Neural cell (in vitro differentiated cells): ENCODE results near the gene RAVER2. TPM values are rescaled to one million over a fixed set of nuclear protein-coding genes. Genes with fewer than 3 reads are reported as not detected.

Experiments used
- H2AFZ ChIP-seq: fragments of 200-600, 300-800 bp; sonication (generic), shearing (Covaris generic); 2 replicates; pipeline ENCODE4 v1.6.0; 2014; ENCODE audit warnings: low read depth, mild to moderate bottlenecking, antibody characterized with exemption, low read length, moderate library complexity
- H3F3A ChIP-seq: fragments of 200-600 bp; shearing (Covaris generic); 2 replicates; pipeline ENCODE4 v1.6.1; 2016; ENCODE audit warnings: mild to moderate bottlenecking, moderate library complexity, mixed read lengths, antibody characterized with exemption, low read length; ENCODE audit not compliant: insufficient read depth, poor library complexity, severe bottlenecking
- H3K27ac ChIP-seq: fragments of 200-600, 300-800 bp; sonication (generic), shearing (Covaris generic); 2 replicates; pipeline ENCODE4 v1.5.1; 2014; ENCODE audit warnings: mild to moderate bottlenecking, low read length, moderate library complexity
- H3K27me3 ChIP-seq: fragments of 300-800, 200-600 bp; sonication (generic), shearing (Covaris generic); 2 replicates; pipeline ENCODE4 v1.6.0; 2014; ENCODE audit warnings: mild to moderate bottlenecking, low read depth, low read length, moderate library complexity; ENCODE audit not compliant: insufficient read depth
- H3K36me3 ChIP-seq: fragments of 300-800, 200-600 bp; sonication (generic), shearing (Covaris generic); 2 replicates; pipeline ENCODE4 v1.5.1; 2014; ENCODE audit warnings: mild to moderate bottlenecking, antibody characterized with exemption, low read length, moderate library complexity; ENCODE audit not compliant: insufficient read depth
- H3K4me2 ChIP-seq: fragments of 300-800, 200-600 bp; sonication (generic), shearing (Covaris generic); 2 replicates; pipeline ENCODE4 v1.6.0; 2014; ENCODE audit warnings: mild to moderate bottlenecking, low read length
- H3K4me3 ChIP-seq: fragments of 300-800, 200-600 bp; sonication (generic), shearing (Covaris generic); 2 replicates; pipeline ENCODE4 v1.5.1; 2014; ENCODE audit warnings: mild to moderate bottlenecking, low read length, moderate library complexity
- H3K79me2 ChIP-seq: fragments of 200-600 bp; shearing (Covaris generic); replicated peaks from 2 replicates; pipeline ENCODE4 v1.6.0; 2014; ENCODE audit warnings: mild to moderate bottlenecking, low read length, moderate library complexity; ENCODE audit not compliant: insufficient read depth
- H3K9ac ChIP-seq: fragments of 300-800, 200-600 bp; sonication (generic), shearing (Covaris generic); 2 replicates; pipeline ENCODE4 v1.6.1; 2016; ENCODE audit warnings: mild to moderate bottlenecking, low read length, mixed read lengths
- H3K9me2 ChIP-seq: fragments of 200-600 bp; shearing (Covaris generic); 2 replicates; pipeline ENCODE4 v1.6.1; 2016; ENCODE audit warnings: mild to moderate bottlenecking, low read length, mixed read lengths; ENCODE audit not compliant: insufficient read depth
- H3K9me3 ChIP-seq: fragments of 200-600, 300-800 bp; sonication (generic), shearing (Covaris generic); 2 replicates; pipeline ENCODE4 v1.6.1; 2016; ENCODE audit warnings: mild to moderate bottlenecking, mixed run types, low read length, moderate library complexity, mixed read lengths
- H4K20me1 ChIP-seq: fragments of 200-600 bp; shearing (Covaris generic); 2 replicates; pipeline ENCODE4 v1.6.1; 2016; ENCODE audit warnings: mild to moderate bottlenecking, mixed run types; ENCODE audit not compliant: insufficient read depth
- EP300 ChIP-seq: fragments of 450-650 bp; conservative IDR thresholded peaks from 2 replicates; pipeline ENCODE4 v1.6.1; 2014; ENCODE audit warnings: antibody characterized with exemption, mild to moderate bottlenecking, moderate library complexity; ENCODE audit not compliant: poor library complexity, severe bottlenecking
- EZH2 ChIP-seq: fragments of 200-600, 300-800 bp; shearing (Covaris generic), sonication (generic); IDR thresholded peaks from 2 replicates; pipeline ENCODE4 v1.6.1; 2014; ENCODE audit warnings: antibody characterized with exemption, low read length, borderline replicate concordance, mild to moderate bottlenecking; ENCODE audit not compliant: insufficient read depth, poor library complexity, severe bottlenecking
- MXI1 ChIP-seq: fragments of 450-650 bp; conservative IDR thresholded peaks from 2 replicates; pipeline ENCODE4 v1.6.1; 2014; ENCODE audit warnings: antibody characterized with exemption, mild to moderate bottlenecking; ENCODE audit not compliant: poor library complexity, severe bottlenecking
- POLR2AphosphoS5 ChIP-seq: IDR thresholded peaks from 2 replicates; pipeline ENCODE4 v1.6.1; 2012
- RAD21 ChIP-seq: fragments of 450-650 bp; conservative IDR thresholded peaks from 2 replicates; pipeline ENCODE4 v1.6.1; 2014; ENCODE audit warnings: antibody characterized with exemption, mild to moderate bottlenecking, moderate library complexity
- SMC3 ChIP-seq: fragments of 450-650 bp; conservative IDR thresholded peaks from 2 replicates; pipeline ENCODE4 v1.6.1; 2014; ENCODE audit warnings: antibody characterized with exemption, mild to moderate bottlenecking, moderate library complexity; ENCODE audit not compliant: poor library complexity
- TAF1 ChIP-seq: IDR thresholded peaks from 2 replicates; pipeline ENCODE4 v1.6.1; 2012; ENCODE audit warnings: low read depth
- polyA plus RNA-seq: library from polyadenylated mRNA; depleted of rRNA; stranded (reverse); fragments of >200 nt; gene quantifications from 2 replicates; pipeline ENCODE4 v1.2.3, GENCODE V29; 2014
- TF ChIP-seq, protein P1 (sequence below): fragments of 450-650 bp; IDR thresholded peaks from 2 replicates; pipeline ENCODE4 v1.5.1; 2014; ENCODE audit warnings: antibody characterized with exemption, mild to moderate bottlenecking, moderate library complexity; ENCODE audit not compliant: poor library complexity, severe bottlenecking
- TF ChIP-seq, protein P2 (sequence below): IDR thresholded peaks from 2 replicates; pipeline ENCODE4 v1.6.1; 2012; ENCODE audit warnings: borderline replicate concordance

The RAVER2 gene
- polyA plus RNA-seq, 1 donor from 2014 or later, result 8.1 TPM

DNA sequence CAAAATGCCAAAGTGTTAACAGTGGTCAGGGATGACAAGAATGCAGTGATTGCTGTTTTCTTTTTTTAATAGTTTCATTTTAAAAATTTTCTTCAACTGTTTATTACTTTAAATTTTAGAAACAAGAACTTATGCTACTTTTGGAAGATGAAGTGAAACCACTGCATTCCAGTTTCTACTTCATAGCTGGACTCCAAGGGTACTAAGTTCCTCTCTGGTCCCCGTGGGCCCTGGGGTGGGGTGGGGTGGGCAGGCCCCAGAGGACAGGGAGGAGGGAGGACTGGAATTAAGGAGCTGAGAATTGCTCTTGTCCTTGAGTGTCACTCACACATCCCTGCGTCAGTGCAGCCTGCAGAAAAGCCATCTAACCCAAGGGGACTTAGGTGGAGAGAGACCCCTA is 97.3 kb downstream of the RAVER2 start:
- Histone ChIP-seq H3K4me2 (no peak overlapping the region), H3K79me2 (no peaks in the 10 kb centered on the region), H3K9me3 (no peaks in the 10 kb centered on the region), H3K9ac (no peak overlapping the region), H3F3A (no peaks in the 10 kb centered on the region), H4K20me1 (no peaks in the 10 kb centered on the region), H3K27ac (no peak overlapping the region), H3K4me3 (no peak overlapping the region), H3K36me3 (no peaks in the 10 kb centered on the region), H2AFZ (no peak overlapping the region), H3K9me2 (no peaks in the 10 kb centered on the region), H3K27me3 (no peaks in the 10 kb centered on the region)
- TF ChIP-seq, protein P1, sequence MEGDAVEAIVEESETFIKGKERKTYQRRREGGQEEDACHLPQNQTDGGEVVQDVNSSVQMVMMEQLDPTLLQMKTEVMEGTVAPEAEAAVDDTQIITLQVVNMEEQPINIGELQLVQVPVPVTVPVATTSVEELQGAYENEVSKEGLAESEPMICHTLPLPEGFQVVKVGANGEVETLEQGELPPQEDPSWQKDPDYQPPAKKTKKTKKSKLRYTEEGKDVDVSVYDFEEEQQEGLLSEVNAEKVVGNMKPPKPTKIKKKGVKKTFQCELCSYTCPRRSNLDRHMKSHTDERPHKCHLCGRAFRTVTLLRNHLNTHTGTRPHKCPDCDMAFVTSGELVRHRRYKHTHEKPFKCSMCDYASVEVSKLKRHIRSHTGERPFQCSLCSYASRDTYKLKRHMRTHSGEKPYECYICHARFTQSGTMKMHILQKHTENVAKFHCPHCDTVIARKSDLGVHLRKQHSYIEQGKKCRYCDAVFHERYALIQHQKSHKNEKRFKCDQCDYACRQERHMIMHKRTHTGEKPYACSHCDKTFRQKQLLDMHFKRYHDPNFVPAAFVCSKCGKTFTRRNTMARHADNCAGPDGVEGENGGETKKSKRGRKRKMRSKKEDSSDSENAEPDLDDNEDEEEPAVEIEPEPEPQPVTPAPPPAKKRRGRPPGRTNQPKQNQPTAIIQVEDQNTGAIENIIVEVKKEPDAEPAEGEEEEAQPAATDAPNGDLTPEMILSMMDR, result no peak
- TF ChIP-seq POLR2AphosphoS5, result no peak
- no peak for TF ChIP-seq MXI1
- TF ChIP-seq, protein P2, sequence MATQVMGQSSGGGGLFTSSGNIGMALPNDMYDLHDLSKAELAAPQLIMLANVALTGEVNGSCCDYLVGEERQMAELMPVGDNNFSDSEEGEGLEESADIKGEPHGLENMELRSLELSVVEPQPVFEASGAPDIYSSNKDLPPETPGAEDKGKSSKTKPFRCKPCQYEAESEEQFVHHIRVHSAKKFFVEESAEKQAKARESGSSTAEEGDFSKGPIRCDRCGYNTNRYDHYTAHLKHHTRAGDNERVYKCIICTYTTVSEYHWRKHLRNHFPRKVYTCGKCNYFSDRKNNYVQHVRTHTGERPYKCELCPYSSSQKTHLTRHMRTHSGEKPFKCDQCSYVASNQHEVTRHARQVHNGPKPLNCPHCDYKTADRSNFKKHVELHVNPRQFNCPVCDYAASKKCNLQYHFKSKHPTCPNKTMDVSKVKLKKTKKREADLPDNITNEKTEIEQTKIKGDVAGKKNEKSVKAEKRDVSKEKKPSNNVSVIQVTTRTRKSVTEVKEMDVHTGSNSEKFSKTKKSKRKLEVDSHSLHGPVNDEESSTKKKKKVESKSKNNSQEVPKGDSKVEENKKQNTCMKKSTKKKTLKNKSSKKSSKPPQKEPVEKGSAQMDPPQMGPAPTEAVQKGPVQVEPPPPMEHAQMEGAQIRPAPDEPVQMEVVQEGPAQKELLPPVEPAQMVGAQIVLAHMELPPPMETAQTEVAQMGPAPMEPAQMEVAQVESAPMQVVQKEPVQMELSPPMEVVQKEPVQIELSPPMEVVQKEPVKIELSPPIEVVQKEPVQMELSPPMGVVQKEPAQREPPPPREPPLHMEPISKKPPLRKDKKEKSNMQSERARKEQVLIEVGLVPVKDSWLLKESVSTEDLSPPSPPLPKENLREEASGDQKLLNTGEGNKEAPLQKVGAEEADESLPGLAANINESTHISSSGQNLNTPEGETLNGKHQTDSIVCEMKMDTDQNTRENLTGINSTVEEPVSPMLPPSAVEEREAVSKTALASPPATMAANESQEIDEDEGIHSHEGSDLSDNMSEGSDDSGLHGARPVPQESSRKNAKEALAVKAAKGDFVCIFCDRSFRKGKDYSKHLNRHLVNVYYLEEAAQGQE, result no peak
- TF ChIP-seq TAF1, result no peak
- TF ChIP-seq SMC3, result no peak
- no peak for TF ChIP-seq EP300
- no peak for TF ChIP-seq RAD21
- no peak for TF ChIP-seq EZH2

DNA sequence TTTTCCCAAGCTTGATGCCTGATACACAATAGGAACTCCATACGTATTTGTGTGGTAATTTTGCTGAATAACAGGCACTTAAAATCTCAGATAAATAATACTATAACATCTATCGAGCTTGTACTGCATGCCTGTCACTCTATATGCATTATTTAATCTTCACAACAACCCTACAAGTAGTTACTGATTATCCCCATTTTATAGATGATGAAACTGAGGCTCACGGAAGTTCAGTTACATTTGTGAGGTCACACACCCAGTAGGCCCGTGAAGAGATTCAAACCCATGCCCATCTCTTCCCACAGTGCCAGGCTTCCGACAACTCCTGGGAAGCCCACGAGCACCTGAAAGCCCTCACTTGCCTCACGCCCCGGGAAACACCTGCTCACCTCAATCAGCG is 98.8 kb downstream of the RAVER2 start:
- Histone ChIP-seq H3K9ac (no peak overlapping the region), H3K27ac (no peak overlapping the region), H3F3A (no peaks in the 10 kb centered on the region), H3K27me3 (no peaks in the 10 kb centered on the region), H3K4me2 (no peak overlapping the region), H3K9me3 (no peaks in the 10 kb centered on the region), H3K79me2 (no peaks in the 10 kb centered on the region), H2AFZ (no peak overlapping the region), H3K4me3 (no peak overlapping the region), H3K9me2 (no peaks in the 10 kb centered on the region), H4K20me1 (no peaks in the 10 kb centered on the region), H3K36me3 (no peaks in the 10 kb centered on the region)
- TF ChIP-seq MXI1, result no peak
- TF ChIP-seq RAD21, result no peak
- no peak for TF ChIP-seq POLR2AphosphoS5
- TF ChIP-seq, protein P2, result no peak
- no peak for TF ChIP-seq EZH2
- no peak for TF ChIP-seq EP300
- TF ChIP-seq, protein P1, result no peak
- no peak for TF ChIP-seq SMC3
